CD4-positive, alpha-beta memory T cell (primary cell): ENCODE results near the gene GNG7. TPM values are rescaled to one million over a fixed set of nuclear protein-coding genes. Genes with fewer than 3 reads are reported as not detected.
"Not testable (repeated sequence)": the region's sequence is repeated elsewhere in the genome, so short reads cannot be mapped to it uniquely, and the experiment has no call there.

ENCODE experiments used
- CTCF ChIA-PET: fragments of 350-600 bp; sonication (Branson Sonifier 250); formaldehyde crosslinking; loops from one replicate; lab custom pipeline; 2021; ENCODE audit warnings: inconsistent platforms; ENCODE audit not compliant: partially characterized antibody; lab: Charles Lee
- POLR2A ChIA-PET: fragments of 350-600 bp; sonication (Branson Sonifier 250); formaldehyde crosslinking; loops from one replicate; lab custom pipeline; 2021; ENCODE audit not compliant: partially characterized antibody; lab: Charles Lee
- DNase-seq, 5 donors: peaks; one replicate each; pipeline versions ENCODE4 v3.0.0 to v3.0.0-alpha.2; 2020 to 2022; ENCODE audit warnings: mixed read lengths in 1 of 5
- H3K27ac ChIP-seq: one replicate; pipeline ENCODE4 v1.7.0; 2013; ENCODE audit warnings: low read depth, low read length
- H3K27me3 ChIP-seq: 2 replicates; pipeline ENCODE4 v1.7.0; 2013; ENCODE audit warnings: mild to moderate bottlenecking, low read length, moderate library complexity; ENCODE audit not compliant: insufficient read depth
- H3K36me3 ChIP-seq: 2 replicates; pipeline ENCODE4 v1.7.0; 2013; ENCODE audit warnings: mild to moderate bottlenecking, low read length, moderate library complexity; ENCODE audit not compliant: insufficient read depth
- H3K4me1 ChIP-seq: 2 replicates; pipeline ENCODE4 v1.7.0; 2013; ENCODE audit warnings: mild to moderate bottlenecking, low read length, moderate library complexity; ENCODE audit not compliant: insufficient read depth
- H3K4me3 ChIP-seq, 2 donors: one replicate each; pipeline ENCODE4 v1.7.0; 2013; ENCODE audit warnings: low read length in 2 of 2, mild to moderate bottlenecking in 1 of 2
- H3K9me3 ChIP-seq, 2 donors: one replicate each; pipeline ENCODE4 v1.7.0; 2013; ENCODE audit warnings: low read length in 2 of 2, control low read depth in 1 of 2; ENCODE audit not compliant: control insufficient read depth in 1 of 2
- H3K27ac Mint-ChIP-seq, 7 donors: one replicate each; pipeline ENCODE4 v1.8.0; 2020 to 2021; ENCODE audit warnings: mixed read lengths in 7 of 7, mild to moderate bottlenecking in 6 of 7, inconsistent platforms in 3 of 7, moderate library complexity in 3 of 7
- H3K27me3 Mint-ChIP-seq, 2 donors: one replicate each; pipeline ENCODE4 v1.8.0; 2020 to 2021; ENCODE audit warnings: mixed read lengths in 2 of 2
- H3K36me3 Mint-ChIP-seq, 2 donors: one replicate each; pipeline ENCODE4 v1.8.0; 2020 to 2021; ENCODE audit warnings: mixed read lengths in 2 of 2, inconsistent platforms in 1 of 2, mild to moderate bottlenecking in 1 of 2
- H3K4me1 Mint-ChIP-seq, 4 donors: one replicate each; pipeline ENCODE4 v1.8.0; 2020 to 2021; ENCODE audit warnings: mixed read lengths in 4 of 4, mild to moderate bottlenecking in 1 of 4
- H3K4me3 Mint-ChIP-seq, 8 donors: one replicate each; pipeline ENCODE4 v1.8.0; 2020 to 2021; ENCODE audit warnings: mixed read lengths in 8 of 8, mild to moderate bottlenecking in 7 of 8, moderate library complexity in 6 of 8, inconsistent platforms in 3 of 8
- H3K9me3 Mint-ChIP-seq, 8 donors: one replicate each; pipeline ENCODE4 v1.8.0; 2020 to 2021; ENCODE audit warnings: mixed read lengths in 8 of 8, mild to moderate bottlenecking in 5 of 8, inconsistent platforms in 3 of 8, moderate library complexity in 1 of 8
- intact Hi-C: fragments of 100-400 bp; cut with micrococcal nuclease; formaldehyde crosslinking; loops from one replicate; pipeline ENCODE4 v1.15.1; 2023
- polyA plus RNA-seq, 2 donors: library from polyadenylated mRNA; unstranded; fragments of 300-500 nt; fragmentation: Illumina TruSeq; gene quantifications; one replicate each; pipeline ENCODE4 v1.2.3, GENCODE V29; 2021
- total RNA-seq, 2 experiments: library from RNA; stranded (reverse); gene quantifications; one replicate each; pipeline ENCODE4 v1.2.3, GENCODE V29; 2021

The GNG7 gene
- total and polyA plus RNA-seq, 4 experiments from 2014 or later = 1.9 to 4.2 (median 3.2) TPM

- Histone ChIP-seq H3K4me1 (peaks cover 8% of the 10 kb centered on the region), H3K27me3 (no peaks in the 10 kb centered on the region), H3K9me3 (no peaks in the 10 kb centered on the region), H3K4me3 (no peak overlapping the region), H3K36me3 (no peaks in the 10 kb centered on the region), H3K27ac (no peak overlapping the region)
- no peaks in the 10 kb centered on the region for H3K36me3 Mint-ChIP-seq
- H3K4me3 Mint-ChIP-seq = no peak overlapping the region
- H3K4me1 Mint-ChIP-seq = peaks cover 2 to 18% (median 8%) of the 10 kb centered on the region in 4 donors
- H3K27ac Mint-ChIP-seq = no peak overlapping the region
- H3K9me3 Mint-ChIP-seq = peaks cover 0 to 2% (median 0%) of the 10 kb centered on the region in 8 donors
- intact Hi-C loops = no loop called here
- H3K27me3 Mint-ChIP-seq = no peaks in the 10 kb centered on the region
- ChIA-PET CTCF (interaction anchor here (1.1 kb wide), 1 partner anchor 92 kb away, joined by 4 read pairs; no protein-coding TSS in a partner anchor), POLR2A (interaction anchor here (0.6 to 1.9 kb wide), 2 partner anchors 92 to 94 kb away, joined by 4 to 10 read pairs; partner anchors contain the start of gene GADD45B)
- DNase-seq = no peak
Observed at GRCh38 chr19:2569596-2570465, 132.7 kb downstream of the GNG7 start.

- H3K4me3 ChIP-seq = no peak overlapping the region
- ChIA-PET POLR2A (no interaction called here), CTCF (no interaction called here)
- H3K36me3 ChIP-seq = no peaks in the 10 kb centered on the region
- peaks cover 8% of the 10 kb centered on the region for H3K4me1 ChIP-seq
- Mint-ChIP-seq H3K27ac (peak overlapping the region in 1 of 7 donors; percentile 69), H3K9me3 (peaks cover 0 to 2% (median 0%) of the 10 kb centered on the region in 8 donors), H3K27me3 (peaks cover 0 to 1% of the 10 kb centered on the region in 2 donors), H3K4me3 (peak overlapping the region in 1 of 8 donors; percentile 35), H3K4me1 (peaks cover 4 to 24% (median 8%) of the 10 kb centered on the region in 4 donors), H3K36me3 (no peaks in the 10 kb centered on the region)
- intact Hi-C loops = no loop called here
- DNase-seq = no peak
- no peak overlapping the region for H3K27ac ChIP-seq
- no peaks in the 10 kb centered on the region for H3K27me3 ChIP-seq
- no peaks in the 10 kb centered on the region for H3K9me3 ChIP-seq
Observed at GRCh38 chr19:2567996-2568395, 134.5 kb downstream of the GNG7 start.

- no peak overlapping the region for H3K4me3 ChIP-seq
- H3K27me3 ChIP-seq = no peaks in the 10 kb centered on the region
- Mint-ChIP-seq H3K4me3 (peak overlapping the region in 2 of 8 donors; percentile 31 to 35), H3K4me1 (peaks cover 4 to 26% (median 8%) of the 10 kb centered on the region in 4 donors), H3K27ac (no peak overlapping the region), H3K27me3 (peaks cover 0 to 1% of the 10 kb centered on the region in 2 donors), H3K9me3 (peaks cover 0 to 2% (median 0%) of the 10 kb centered on the region in 8 donors), H3K36me3 (no peaks in the 10 kb centered on the region)
- no peak overlapping the region for H3K27ac ChIP-seq
- H3K4me1 ChIP-seq = peaks cover 10% of the 10 kb centered on the region
- DNase-seq = no peak
- intact Hi-C loops = no loop called here
- POLR2A ChIA-PET = no interaction called here
- CTCF ChIA-PET = no interaction called here
- no peaks in the 10 kb centered on the region for H3K9me3 ChIP-seq
- no peaks in the 10 kb centered on the region for H3K36me3 ChIP-seq
Observed at GRCh38 chr19:2567580-2567979, 134.9 kb downstream of the GNG7 start.

- H3K36me3 ChIP-seq, H3K27ac ChIP-seq, H3K9me3 Mint-ChIP-seq, H3K9me3 ChIP-seq, H3K27me3 Mint-ChIP-seq, intact Hi-C loops, H3K4me3 ChIP-seq, CTCF ChIA-PET, H3K36me3 Mint-ChIP-seq, H3K27me3 ChIP-seq, POLR2A ChIA-PET, DNase-seq: not testable (repeated sequence)
- peaks cover 23% of the 10 kb centered on the region for H3K4me1 ChIP-seq
- H3K4me1 Mint-ChIP-seq = peaks cover 12 to 41% (median 20%) of the 10 kb centered on the region in 4 donors
- H3K4me3 Mint-ChIP-seq = peak overlapping the region in 4 of 8 donors; percentile 11 to 93 (median 56)
- H3K27ac Mint-ChIP-seq = peak overlapping the region in 2 of 7 donors; percentile 7 to 57
Observed at GRCh38 chr19:2563546-2563945, 138.9 kb downstream of the GNG7 start.

- peak overlapping the region; percentile 90 to 98 (median 94) for H3K4me3 Mint-ChIP-seq
- intact Hi-C loops = loop anchor here (1.0 kb wide), 1 partner anchor 86 kb away; the partner anchor contains the start of gene GADD45B
- H3K27me3 Mint-ChIP-seq = peaks cover 0 to 1% of the 10 kb centered on the region in 2 donors
- peak overlapping the region; percentile 93 to 97 (median 95) for H3K27ac Mint-ChIP-seq
- no peaks in the 10 kb centered on the region for H3K9me3 Mint-ChIP-seq
- Histone ChIP-seq H3K36me3 (no peaks in the 10 kb centered on the region), H3K27me3 (no peaks in the 10 kb centered on the region), H3K9me3 (no peaks in the 10 kb centered on the region), H3K4me1 (peaks cover 15% of the 10 kb centered on the region), H3K4me3 (peak overlapping the region; percentile 48 to 75), H3K27ac (peak overlapping the region; percentile 64)
- CTCF ChIA-PET = interaction anchor here (0.6 to 2.1 kb wide), 13 partner anchors 9 to 281 kb away, joined by 3 to 8 read pairs (median 3); partner anchors contain the start of gene GADD45B
- no peaks in the 10 kb centered on the region for H3K36me3 Mint-ChIP-seq
- peak; percentile 60 to 81 (median 69) for DNase-seq
- POLR2A ChIA-PET = interaction anchor here (0.8 to 2.9 kb wide), 13 partner anchors 9 to 105 kb away, joined by 3 to 81 read pairs (median 8); partner anchors contain the start of genes GADD45B and LMNB2
- peaks cover 8 to 26% (median 14%) of the 10 kb centered on the region in 4 donors for H3K4me1 Mint-ChIP-seq
Observed at GRCh38 chr19:2561895-2562294, 140.6 kb downstream of the GNG7 start.

- Mint-ChIP-seq H3K4me3 (peak overlapping the region; percentile 31 to 98 (median 94)), H3K27ac (peak overlapping the region in 3 of 7 donors; percentile 51 to 95 (median 93)), H3K4me1 (peaks cover 9 to 26% (median 15%) of the 10 kb centered on the region in 4 donors), H3K9me3 (no peaks in the 10 kb centered on the region), H3K27me3 (peaks cover 0 to 1% of the 10 kb centered on the region in 2 donors), H3K36me3 (no peaks in the 10 kb centered on the region)
- Histone ChIP-seq H3K4me1 (peaks cover 15% of the 10 kb centered on the region), H3K27me3 (no peaks in the 10 kb centered on the region), H3K36me3 (no peaks in the 10 kb centered on the region), H3K4me3 (no peak overlapping the region), H3K27ac (no peak overlapping the region), H3K9me3 (no peaks in the 10 kb centered on the region)
- POLR2A ChIA-PET = interaction anchor here (0.9 to 2.9 kb wide), 12 partner anchors 9 to 84 kb away, joined by 3 to 81 read pairs (median 8); partner anchors contain the start of gene GADD45B
- CTCF ChIA-PET = interaction anchor here (0.7 to 2.1 kb wide), 10 partner anchors 8 to 282 kb away, joined by 3 to 8 read pairs (median 4); partner anchors contain the start of gene GADD45B
- DNase-seq = no peak
- intact Hi-C loops = no loop called here
Observed at GRCh38 chr19:2561221-2561620, 141.3 kb downstream of the GNG7 start.

- Mint-ChIP-seq H3K36me3 (no peaks in the 10 kb centered on the region), H3K9me3 (no peaks in the 10 kb centered on the region), H3K27me3 (peaks cover 0 to 1% of the 10 kb centered on the region in 2 donors), H3K27ac (peak overlapping the region in 2 of 7 donors; percentile 15 to 51), H3K4me3 (peak overlapping the region in 2 of 8 donors; percentile 24 to 32), H3K4me1 (peaks cover 9 to 26% (median 15%) of the 10 kb centered on the region in 4 donors)
- POLR2A ChIA-PET = interaction anchor here (0.9 to 2.9 kb wide), 3 partner anchors 19 to 83 kb away, joined by 4 to 81 read pairs (median 8); partner anchors contain the start of gene GADD45B
- Histone ChIP-seq H3K4me3 (no peak overlapping the region), H3K36me3 (no peaks in the 10 kb centered on the region), H3K4me1 (peaks cover 15% of the 10 kb centered on the region), H3K9me3 (no peaks in the 10 kb centered on the region), H3K27ac (no peak overlapping the region), H3K27me3 (no peaks in the 10 kb centered on the region)
- no peak for DNase-seq
- intact Hi-C loops = no loop called here
- CTCF ChIA-PET = no interaction called here
Observed at GRCh38 chr19:2560369-2560768, 142.1 kb downstream of the GNG7 start.
